Esophagus (tissue), 2 donors: ENCODE measurements around the gene NLE1. TPM values are rescaled to one million over a fixed set of nuclear protein-coding genes. Genes with fewer than 3 reads are reported as not detected.

ENCODE experiments used
- H3K27ac ChIP-seq, 2 donors: one replicate each; pipeline ENCODE4 v1.5.1; 2013; ENCODE audit warnings: low read depth in 2 of 2, mild to moderate bottlenecking in 2 of 2, inconsistent platforms in 1 of 2, low read length in 1 of 2, moderate library complexity in 1 of 2
- H3K27me3 ChIP-seq, 2 donors: one replicate each; pipeline ENCODE4 v1.6.1; 2013; ENCODE audit warnings: low read length in 2 of 2, control low read depth in 1 of 2, mild to moderate bottlenecking in 1 of 2; ENCODE audit not compliant: insufficient read depth in 2 of 2, control insufficient read depth in 1 of 2
- H3K36me3 ChIP-seq, 2 donors: one replicate each; pipeline ENCODE4 v1.6.1; 2013; ENCODE audit warnings: low read length in 1 of 2; ENCODE audit not compliant: control insufficient read depth in 2 of 2, insufficient read depth in 2 of 2
- H3K4me1 ChIP-seq, 2 donors: one replicate each; pipeline ENCODE4 v1.6.1; 2013; ENCODE audit warnings: low read length in 1 of 2; ENCODE audit not compliant: control insufficient read depth in 2 of 2, insufficient read depth in 2 of 2
- H3K4me3 ChIP-seq, 2 donors: one replicate each; pipeline ENCODE4 v1.5.1; 2013; ENCODE audit warnings: low read length in 2 of 2, mild to moderate bottlenecking in 2 of 2, low read depth in 1 of 2, moderate library complexity in 1 of 2
- H3K9me3 ChIP-seq, 2 donors: one replicate each; pipeline ENCODE4 v1.6.1; 2013; ENCODE audit warnings: mild to moderate bottlenecking in 2 of 2, low read depth in 1 of 2, low read length in 1 of 2, moderate library complexity in 1 of 2; ENCODE audit not compliant: control insufficient read depth in 2 of 2, insufficient read depth in 1 of 2
- WGBS, 2 donors: extraction: QIAGEN DNeasy Blood & Tissue Kit; methylation state at CpG; one replicate each; pipeline ENCODE4 v1.1.7; 2013; 5-methylcytosine and 5-hydroxymethylcytosine counted together
- polyA plus RNA-seq, 2 donors: library from polyadenylated mRNA; stranded (reverse); fragments of 200-250 nt; gene quantifications; one replicate each; pipeline ENCODE4 v1.2.3, GENCODE V29; 2013
- donor health status: healthy with polysubstance abuse.
- donor health status: Bipolar disorder and iron deficiency.

NLE1 gene
- polyA plus RNA-seq, 2 donors: 3.8 to 8.7 TPM

GRCh38 chr17:35166526-35166925 is 24.4 kb upstream of the NLE1 start:
- no peaks in the 10 kb centered on the region for H3K9me3 ChIP-seq

DNA sequence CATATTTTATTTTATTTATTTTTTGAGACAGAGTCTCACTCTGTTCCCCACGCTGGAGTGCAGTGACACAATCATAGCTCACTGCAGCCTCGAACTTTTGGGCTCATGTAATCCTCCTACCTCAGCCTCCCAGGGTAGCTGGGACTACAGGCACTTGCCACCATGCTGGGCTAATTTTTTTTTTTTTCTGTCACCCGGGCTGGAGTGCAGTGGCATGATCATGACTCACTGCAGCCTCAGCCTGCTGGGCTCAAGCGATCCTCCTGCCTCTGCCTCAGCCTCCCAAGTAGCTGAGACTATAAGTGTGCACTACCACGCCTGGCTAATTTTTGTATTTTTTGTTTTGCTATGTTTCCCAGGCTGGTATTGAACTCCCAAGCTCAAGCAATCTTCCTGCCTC is 22.6 kb upstream of the NLE1 start:
- Histone ChIP-seq H3K27ac (no peak overlapping the region), H3K27me3 (no peaks in the 10 kb centered on the region), H3K9me3 (no peaks in the 10 kb centered on the region), H3K4me3 (no peak overlapping the region), H3K4me1 (no peaks in the 10 kb centered on the region), H3K36me3 (no peaks in the 10 kb centered on the region)
- WGBS, 2 donors: 73 to 79% methylated on average over 5 of the region's 5 CpGs

More at GRCh38 chr17:35166526-35166925, 24.4 kb upstream of the NLE1 start:
- Histone ChIP-seq H3K36me3 (no peaks in the 10 kb centered on the region), H3K27ac (no peak overlapping the region), H3K27me3 (no peaks in the 10 kb centered on the region), H3K4me1 (peaks cover 0 to 2% of the 10 kb centered on the region in 2 donors), H3K4me3 (no peak overlapping the region)
- 61 to 73% methylated on average over 5 of the region's 5 CpGs for WGBS, 2 donors

DNA sequence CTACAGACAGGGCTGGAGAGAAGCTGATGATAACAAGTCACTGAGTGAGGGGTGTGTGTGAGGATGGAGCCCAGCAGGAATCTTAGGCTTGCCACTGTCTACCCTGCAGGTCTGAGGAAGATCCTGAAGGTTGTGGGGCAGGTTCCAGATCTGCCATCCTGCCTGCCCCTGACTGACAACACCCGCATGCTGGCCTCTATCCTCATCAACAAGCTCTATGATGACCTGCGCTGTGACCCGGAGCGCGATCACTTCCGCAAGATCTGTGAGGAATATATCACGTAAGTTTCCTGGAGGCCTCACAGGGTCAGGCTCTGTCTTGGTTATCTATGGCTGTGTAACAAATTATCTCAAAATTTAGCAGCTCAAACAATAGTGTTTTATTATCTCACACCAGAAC is 21.8 kb upstream of the NLE1 start:
- no peak overlapping the region for H3K4me3 ChIP-seq
- no peak overlapping the region for H3K27ac ChIP-seq
- H3K9me3 ChIP-seq: no peaks in the 10 kb centered on the region
- H3K27me3 ChIP-seq: no peaks in the 10 kb centered on the region
- whole genome bisulfite sequencing, 2 donors: 96% methylated on average over 7 of the region's 7 CpGs
- no peaks in the 10 kb centered on the region for H3K36me3 ChIP-seq
- no peaks in the 10 kb centered on the region for H3K4me1 ChIP-seq

GRCh38 chr17:35162755-35163154 is 20.7 kb upstream of the NLE1 start:
- no peak overlapping the region for H3K27ac ChIP-seq
- no peaks in the 10 kb centered on the region for H3K9me3 ChIP-seq
- no peak overlapping the region for H3K4me3 ChIP-seq
- WGBS, 2 donors: 84 to 87% methylated on average over 4 of the region's 4 CpGs
- H3K36me3 ChIP-seq: no peaks in the 10 kb centered on the region
- no peaks in the 10 kb centered on the region for H3K4me1 ChIP-seq
- no peaks in the 10 kb centered on the region for H3K27me3 ChIP-seq

- no peak overlapping the region for H3K4me3 ChIP-seq
- no peaks in the 10 kb centered on the region for H3K4me1 ChIP-seq
- WGBS, 2 donors: 63 to 68% methylated on average over 3 of the region's 3 CpGs
- no peaks in the 10 kb centered on the region for H3K9me3 ChIP-seq
- H3K27ac ChIP-seq: peak overlapping the region in 1 of 2 donors; percentile 38
- H3K27me3 ChIP-seq: no peaks in the 10 kb centered on the region
- no peaks in the 10 kb centered on the region for H3K36me3 ChIP-seq
Measured at GRCh38 chr17:35161281-35161761, 19.2 kb upstream of the NLE1 start.

DNA sequence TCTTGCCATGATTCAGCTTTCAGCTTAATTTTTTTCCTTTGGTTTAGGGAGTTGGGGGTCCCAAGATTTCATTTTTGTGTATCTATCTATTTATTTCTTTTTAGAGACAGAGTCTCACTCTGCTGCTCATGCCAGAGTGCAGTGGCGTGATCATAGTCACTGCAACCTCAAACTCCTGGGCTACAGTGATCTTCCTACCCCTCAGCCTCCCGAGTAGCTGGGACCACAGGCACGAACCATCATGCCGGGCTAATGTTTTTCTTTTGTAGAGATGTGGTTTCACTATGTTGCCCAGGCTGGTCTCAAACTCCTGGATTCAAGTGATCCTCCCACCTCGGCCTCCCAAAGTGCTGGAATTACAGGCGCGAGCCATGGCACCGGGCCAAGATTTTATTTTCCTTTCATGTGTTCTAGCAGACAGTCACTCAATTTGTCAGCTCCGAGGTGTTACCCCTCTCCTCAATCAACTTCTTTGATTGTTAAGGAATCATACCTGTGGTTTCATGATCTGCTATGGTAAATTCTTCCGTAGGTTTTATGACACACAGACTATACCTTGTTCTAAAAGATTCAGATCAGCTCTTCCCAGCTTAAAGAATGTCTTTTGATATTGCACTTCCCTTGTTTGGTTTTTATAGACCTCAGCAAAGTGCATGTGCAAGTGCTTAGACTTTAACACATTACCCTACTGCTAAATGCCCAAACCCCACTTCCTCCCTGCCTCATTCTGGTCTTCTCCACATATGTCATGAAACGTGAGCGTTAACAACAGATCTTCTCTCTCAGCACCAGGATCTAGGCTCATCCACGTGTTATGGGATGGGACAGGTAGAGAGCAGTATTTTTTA is 18.5 kb upstream of the NLE1 start:
- H3K27ac ChIP-seq: peak overlapping the region in 1 of 2 donors; percentile 39
- WGBS, 2 donors: 72 to 73% methylated on average over 13 of the region's 13 CpGs

GRCh38 chr17:35159940-35160339 is 17.8 kb upstream of the NLE1 start:
- Histone ChIP-seq H3K36me3 (no peaks in the 10 kb centered on the region), H3K4me1 (peaks cover 0 to 3% of the 10 kb centered on the region in 2 donors), H3K9me3 (no peaks in the 10 kb centered on the region), H3K27ac (no peak overlapping the region), H3K4me3 (no peak overlapping the region), H3K27me3 (no peaks in the 10 kb centered on the region)
- WGBS, 2 donors: 52 to 76% methylated on average over 2 of the region's 2 CpGs

More for the DNA sequence above, 18.5 kb upstream of the NLE1 start:
- Histone ChIP-seq H3K4me1 (no peaks in the 10 kb centered on the region), H3K36me3 (no peaks in the 10 kb centered on the region), H3K4me3 (no peak overlapping the region), H3K27me3 (no peaks in the 10 kb centered on the region), H3K9me3 (no peaks in the 10 kb centered on the region)

DNA sequence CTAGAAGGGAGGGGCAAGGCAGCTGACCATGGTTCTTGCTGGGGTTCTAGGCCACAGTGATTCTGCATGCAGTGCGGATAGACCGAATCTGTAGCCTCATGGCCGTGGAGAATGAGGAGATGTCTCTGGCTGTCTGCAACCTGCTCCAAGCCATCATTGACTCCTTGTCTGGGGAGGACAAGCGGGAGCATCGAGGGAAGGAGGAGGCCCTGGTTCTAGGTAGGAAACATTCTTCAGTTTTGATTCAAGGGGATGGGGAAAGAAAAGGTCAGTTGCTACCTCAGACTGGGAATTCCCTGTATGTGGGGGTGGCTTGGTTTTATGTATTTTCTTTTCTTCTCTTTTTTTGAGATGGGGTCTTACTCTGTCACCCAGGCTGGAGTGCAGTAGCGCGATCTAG is 13.1 kb upstream of the NLE1 start:
- Histone ChIP-seq H3K4me1 (peaks cover 0 to 3% of the 10 kb centered on the region in 2 donors), H3K9me3 (no peaks in the 10 kb centered on the region)

GRCh38 chr17:35154196-35155165 is 12.4 kb upstream of the NLE1 start:
- H3K4me1 ChIP-seq: peaks cover 0 to 3% of the 10 kb centered on the region in 2 donors
- H3K9me3 ChIP-seq: no peaks in the 10 kb centered on the region
- H3K27ac ChIP-seq: no peak overlapping the region
- 90% methylated on average over 13 of the region's 13 CpGs for WGBS, 2 donors
- no peaks in the 10 kb centered on the region for H3K36me3 ChIP-seq
- no peaks in the 10 kb centered on the region for H3K27me3 ChIP-seq
- no peak overlapping the region for H3K4me3 ChIP-seq

More for the DNA sequence above, 13.1 kb upstream of the NLE1 start:
- no peak overlapping the region for H3K4me3 ChIP-seq
- 96 to 98% methylated on average over 7 of the region's 7 CpGs for WGBS, 2 donors
- no peaks in the 10 kb centered on the region for H3K36me3 ChIP-seq
- H3K27ac ChIP-seq: no peak overlapping the region
- H3K27me3 ChIP-seq: no peaks in the 10 kb centered on the region
